Measurements from ENCODE around the gene ACADS. TPM values are rescaled to one million over a fixed set of nuclear protein-coding genes. Genes with fewer than 3 reads are reported as not detected.

ACADS gene
- total RNA-seq, 1 donor from 2014 or later = 20.0 TPM

- TF ChIP-seq CTCF (IDR thresholded peaks at IDR 0.05; ENCODE audit: insufficient read depth, low read length, poor library complexity, severe bottlenecking) = no peak
- H3K4me3 ChIP-seq (ENCODE audit: low read depth, low read length) = no peak overlapping the region
- peaks cover 3% of the 10 kb centered on the region for H3K36me3 ChIP-seq (ENCODE audit: control insufficient read depth, insufficient read depth, low read length)
- H3K27me3 ChIP-seq (ENCODE audit: control insufficient read depth, insufficient read depth, low read length) = no peaks in the 10 kb centered on the region
- no peak for DNase-seq (ENCODE audit: low read depth)
These were observed 20.0 kb upstream of the ACADS start for GRCh38 chr12:120705618-120706017.

GRCh38 chr12:120706029-120706428 lies 19.6 kb upstream of the ACADS start:
- no peaks in the 10 kb centered on the region for H3K27me3 ChIP-seq (ENCODE audit: control insufficient read depth, insufficient read depth, low read length)

GRCh38 chr12:120708651-120709050 lies 17.0 kb upstream of the ACADS start:
- H3K36me3 ChIP-seq (ENCODE audit: control insufficient read depth, insufficient read depth, low read length) = no peaks in the 10 kb centered on the region
- no peaks in the 10 kb centered on the region for H3K27me3 ChIP-seq (ENCODE audit: control insufficient read depth, insufficient read depth, low read length)
- no peak for DNase-seq (ENCODE audit: low read depth)
- no peak for TF ChIP-seq CTCF (IDR thresholded peaks at IDR 0.05; ENCODE audit: insufficient read depth, low read length, poor library complexity, severe bottlenecking)
- no peak overlapping the region for H3K4me3 ChIP-seq (ENCODE audit: low read depth, low read length)

More at GRCh38 chr12:120706029-120706428, 19.6 kb upstream of the ACADS start:
- H3K36me3 ChIP-seq (ENCODE audit: control insufficient read depth, insufficient read depth, low read length) = peaks cover 2% of the 10 kb centered on the region
- DNase-seq (ENCODE audit: low read depth) = no peak
- H3K4me3 ChIP-seq (ENCODE audit: low read depth, low read length) = no peak overlapping the region
- no peak for TF ChIP-seq CTCF (IDR thresholded peaks at IDR 0.05; ENCODE audit: insufficient read depth, low read length, poor library complexity, severe bottlenecking)

GRCh38 chr12:120710031-120710804 lies 15.4 kb upstream of the ACADS start, which contains the start of gene UNC119B:
TSS of gene UNC119B (plus strand) at chr12:120710458. CDS start at chr12:120710475, 17 bp downstream.
- no peak for TF ChIP-seq CTCF (IDR thresholded peaks at IDR 0.05; ENCODE audit: insufficient read depth, low read length, poor library complexity, severe bottlenecking)
- H3K36me3 ChIP-seq (ENCODE audit: control insufficient read depth, insufficient read depth, low read length) = peaks cover 2% of the 10 kb centered on the region
- no peak for DNase-seq (ENCODE audit: low read depth)
- peak within 1 kb of the TSS; percentile 80 for H3K4me3 ChIP-seq (ENCODE audit: low read depth, low read length)
- H3K27me3 ChIP-seq (ENCODE audit: control insufficient read depth, insufficient read depth, low read length) = no peaks in the 10 kb centered on the region

GRCh38 chr12:120710805-120711296 lies 14.8 kb upstream of the ACADS start:
- TF ChIP-seq CTCF (IDR thresholded peaks at IDR 0.05; ENCODE audit: insufficient read depth, low read length, poor library complexity, severe bottlenecking) = no peak
- Histone ChIP-seq H3K27me3 (ENCODE audit: control insufficient read depth, insufficient read depth, low read length) (no peaks in the 10 kb centered on the region), H3K4me3 (ENCODE audit: low read depth, low read length) (peak overlapping the region; percentile 80), H3K36me3 (ENCODE audit: control insufficient read depth, insufficient read depth, low read length) (peaks cover 3% of the 10 kb centered on the region)
- no peak for DNase-seq (ENCODE audit: low read depth)
